HG03025 (cell line): ENCODE results near the gene SPC25.

Source experiments
- ATAC-seq: cut with Tn5 transposase; IDR thresholded peaks from one replicate; pipeline ENCODE4 v1.9.1; 2021; ENCODE audit warnings: mild to moderate bottlenecking, moderate library complexity; ENCODE audit not compliant: unreplicated experiment, low FRiP score

Gene SPC25

GRCh38 chr2:168850846-168851245 lies 39.4 kb downstream of the SPC25 start:
- ATAC-seq = no peak

- ATAC-seq = no peak
These were observed 40.6 kb downstream of the SPC25 start for GRCh38 chr2:168849610-168850009.

GRCh38 chr2:168848225-168848624 lies 42.0 kb downstream of the SPC25 start:
- ATAC-seq = no peak

- no peak for ATAC-seq
These were observed 47.0 kb downstream of the SPC25 start for GRCh38 chr2:168843253-168843652.

- ATAC-seq = no peak
These were observed 48.8 kb downstream of the SPC25 start for GRCh38 chr2:168841445-168841844.

GRCh38 chr2:168835969-168836368 lies 54.3 kb downstream of the SPC25 start:
- ATAC-seq = no peak

GRCh38 chr2:168831662-168832061 lies 58.6 kb downstream of the SPC25 start:
- ATAC-seq = no peak

- ATAC-seq = no peak
These were observed 59.3 kb downstream of the SPC25 start for GRCh38 chr2:168830958-168831357.

- no peak for ATAC-seq
These were observed 65.1 kb downstream of the SPC25 start for GRCh38 chr2:168825126-168825525.

GRCh38 chr2:168821992-168822391 lies 68.2 kb downstream of the SPC25 start:
- ATAC-seq = no peak

GRCh38 chr2:168821577-168821976 lies 68.7 kb downstream of the SPC25 start:
- no peak for ATAC-seq
